GM23338 (cell line): ENCODE measurements around the gene DYNC2H1. TPM values are rescaled to one million over a fixed set of nuclear protein-coding genes. Genes with fewer than 3 reads are reported as not detected.

Source experiments
- ATAC-seq: fragments of 200-7000 bp; cut with Tn5 transposase; 3 replicates; pipeline ENCODE4 v1.9.1; 2020
- DNase-seq: peaks from one replicate; pipeline ENCODE4 v3.0.0-alpha.2; 2015; ENCODE audit warnings: low spot score
- H2AFZ ChIP-seq: fragments of 200-600 bp; sonication (generic); 2 replicates; pipeline ENCODE4 v1.8.0; 2016; ENCODE audit warnings: antibody characterized with exemption, mild to moderate bottlenecking, moderate library complexity
- H3F3A ChIP-seq: fragments of 200-600 bp; sonication (generic); replicated peaks from 2 replicates; pipeline ENCODE4 v1.8.0; 2017; ENCODE audit warnings: antibody characterized with exemption, mixed run types, low read depth
- H3K27ac ChIP-seq: fragments of 200-600 bp; sonication (generic); 2 replicates; pipeline ENCODE4 v1.6.1; 2016; ENCODE audit warnings: low read depth
- H3K27me3 ChIP-seq: fragments of 200-600 bp; sonication (generic); 2 replicates; pipeline ENCODE4 v1.8.0; 2016; ENCODE audit warnings: mild to moderate bottlenecking, mixed run types, moderate library complexity; ENCODE audit not compliant: insufficient read depth
- H3K36me3 ChIP-seq: fragments of 200-600 bp; sonication (generic); 2 replicates; pipeline ENCODE4 v1.8.0; 2016; ENCODE audit warnings: mild to moderate bottlenecking; ENCODE audit not compliant: insufficient read depth
- H3K4me1 ChIP-seq: fragments of 200-600 bp; sonication (generic); 2 replicates; pipeline ENCODE4 v1.8.0; 2016; ENCODE audit warnings: mild to moderate bottlenecking, moderate library complexity; ENCODE audit not compliant: insufficient read depth
- H3K4me2 ChIP-seq: fragments of 200-600 bp; sonication (generic); 2 replicates; pipeline ENCODE4 v1.7.1; 2017; ENCODE audit warnings: mixed run types
- H3K4me3 ChIP-seq: fragments of 200-600 bp; sonication (generic); 2 replicates; pipeline ENCODE4 v1.6.1; 2016; ENCODE audit warnings: mixed run types
- H3K79me2 ChIP-seq: fragments of 200-600 bp; sonication (generic); replicated peaks from 2 replicates; pipeline ENCODE4 v1.8.0; 2017; ENCODE audit warnings: mild to moderate bottlenecking; ENCODE audit not compliant: insufficient read depth
- H3K9me2 ChIP-seq: fragments of 200-600 bp; sonication (generic); 2 replicates; pipeline ENCODE4 v1.8.0; 2017; ENCODE audit not compliant: insufficient read depth
- H4K20me1 ChIP-seq: fragments of 200-600 bp; sonication (generic); replicated peaks from 2 replicates; pipeline ENCODE4 v1.8.0; 2017; ENCODE audit warnings: mild to moderate bottlenecking; ENCODE audit not compliant: insufficient read depth
- H3K27ac Mint-ChIP-seq: 2 replicates; pipeline ENCODE4 v1.8.0; 2020; ENCODE audit warnings: inconsistent platforms, mild to moderate bottlenecking, moderate library complexity, mixed read lengths
- H3K27me3 Mint-ChIP-seq: 3 replicates; pipeline ENCODE4 v1.8.0; 2022; ENCODE audit warnings: low read depth, mild to moderate bottlenecking, moderate library complexity, mixed read lengths, inconsistent platforms; ENCODE audit not compliant: insufficient read depth, poor library complexity
- H3K36me3 Mint-ChIP-seq: 3 replicates; pipeline ENCODE4 v1.8.0; 2021; ENCODE audit warnings: low read depth, mild to moderate bottlenecking, inconsistent platforms, moderate library complexity, mixed read lengths
- H3K4me1 Mint-ChIP-seq: 3 replicates; pipeline ENCODE4 v1.8.0; 2020; ENCODE audit warnings: mild to moderate bottlenecking, inconsistent platforms, mixed read lengths
- H3K4me3 Mint-ChIP-seq: 3 replicates; pipeline ENCODE4 v1.8.0; 2021; ENCODE audit warnings: moderate library complexity, mild to moderate bottlenecking, inconsistent platforms, mixed read lengths
- H3K9me3 Mint-ChIP-seq: 3 replicates; pipeline ENCODE4 v1.8.0; 2020; ENCODE audit warnings: moderate library complexity, mild to moderate bottlenecking, inconsistent platforms, mixed read lengths
- EZH2phosphoT487 ChIP-seq: fragments of 200-600 bp; sonication (generic); IDR thresholded peaks from one replicate; pipeline ENCODE4 v1.8.1; 2018; ENCODE audit warnings: antibody characterized with exemption; ENCODE audit not compliant: unreplicated experiment
- STAT1 ChIP-seq: IDR thresholded peaks from one replicate; pipeline ENCODE4 v1.6.1; 2016; ENCODE audit warnings: antibody characterized with exemption; ENCODE audit not compliant: unreplicated experiment
- polyA plus RNA-seq: library from polyadenylated mRNA; unstranded; fragments of >200 nt; fragmentation: Nextera tagmentation; extraction: Ambion mirVana; gene quantifications from 2 replicates; pipeline ENCODE4 v1.2.1, GENCODE V29; 2016
- total RNA-seq: library from RNA; depleted of rRNA; stranded (reverse); fragments of >200 nt; shearing (Covaris generic); gene quantifications from 2 replicates; pipeline ENCODE4 v1.2.3, GENCODE V29; 2014
- TF ChIP-seq, protein P1 (sequence below): fragments of 250-450 bp; sonication (Bioruptor Pico); IDR thresholded peaks from 2 replicates; pipeline ENCODE4 v1.5.0; 2020; ENCODE audit warnings: mild to moderate bottlenecking, moderate library complexity
- TF ChIP-seq, protein P2 (sequence below), 2 experiments: fragments of 200-600 bp in 1 of 2; sonication (generic) in 1 of 2; conservative IDR thresholded peaks; 2 replicates each; pipeline versions ENCODE4 v1.5.1 to v1.6.1; 2016 to 2017; ENCODE audit warnings: antibody characterized with exemption in 2 of 2, low read depth in 2 of 2, mild to moderate bottlenecking in 2 of 2, moderate library complexity in 1 of 2

Gene DYNC2H1
- total and polyA plus RNA-seq, 2 experiments from 2014 or later, result 19.3 to 22.5 TPM

DNA sequence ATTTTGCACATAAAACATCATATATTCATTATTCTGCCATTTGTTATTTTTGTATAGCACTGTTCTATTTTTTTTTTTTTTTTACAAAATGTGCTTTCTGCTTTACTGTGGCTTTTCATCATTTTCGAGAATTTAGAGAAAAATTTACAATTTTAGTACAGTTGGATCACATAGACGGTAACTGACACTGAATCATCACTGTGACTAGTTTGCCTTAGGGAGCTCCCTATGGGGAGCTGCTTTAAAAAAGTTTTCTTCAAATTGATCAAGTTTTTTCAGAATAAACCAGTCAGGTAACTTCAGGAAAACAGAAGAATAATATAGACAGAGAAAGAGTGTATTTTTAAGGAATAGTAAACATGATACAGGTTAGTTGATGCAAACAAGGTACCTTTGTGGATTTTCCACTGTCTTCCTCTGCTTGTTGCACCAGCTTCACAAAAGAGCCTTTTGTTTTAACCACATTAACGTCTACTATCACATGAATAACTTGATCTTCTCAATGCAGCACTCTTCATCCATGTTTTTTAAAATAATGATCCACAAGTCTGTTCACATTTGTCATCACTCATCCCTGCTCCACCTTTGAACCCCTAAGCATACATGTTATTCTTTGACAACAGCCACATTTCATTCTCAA is 327.0 kb downstream of the DYNC2H1 start:
- peak overlapping the region; percentile 1; the same call in 1 of the 2 replicates for H3K27ac Mint-ChIP-seq
- ATAC-seq, result no peak
- DNase-seq, result no peak

DNA sequence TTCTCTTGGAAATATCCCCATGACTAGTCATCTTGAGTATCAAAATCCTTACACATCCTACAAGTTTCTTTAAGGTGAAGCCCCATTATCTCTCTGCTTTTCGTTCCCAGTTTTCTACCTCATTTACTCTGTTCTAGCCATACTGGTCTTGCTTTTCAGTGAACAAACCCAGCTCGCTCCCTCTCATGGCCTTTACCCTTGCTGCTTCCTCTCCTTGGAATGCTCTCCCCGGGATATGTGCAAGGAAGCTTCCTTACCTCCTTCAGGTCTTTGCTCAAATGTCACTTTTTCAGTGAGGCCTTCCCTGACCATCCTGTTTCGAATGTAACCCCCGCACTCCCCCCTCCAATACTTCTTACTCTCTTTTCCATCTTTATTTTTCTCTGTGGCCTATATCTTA is 331.8 kb downstream of the DYNC2H1 start:
- no peaks in the 10 kb centered on the region for H3K27me3 Mint-ChIP-seq
- Histone ChIP-seq H3K27me3 (no peaks in the 10 kb centered on the region), H3K4me1 (no peaks in the 10 kb centered on the region), H3F3A (no peaks in the 10 kb centered on the region), H4K20me1 (no peaks in the 10 kb centered on the region), H3K79me2 (no peaks in the 10 kb centered on the region), H3K27ac (no peak overlapping the region), H2AFZ (no peak overlapping the region), H3K4me3 (no peak overlapping the region), H3K4me2 (no peak overlapping the region), H3K36me3 (no peaks in the 10 kb centered on the region), H3K9me2 (no peaks in the 10 kb centered on the region)
- TF ChIP-seq, protein P1, sequence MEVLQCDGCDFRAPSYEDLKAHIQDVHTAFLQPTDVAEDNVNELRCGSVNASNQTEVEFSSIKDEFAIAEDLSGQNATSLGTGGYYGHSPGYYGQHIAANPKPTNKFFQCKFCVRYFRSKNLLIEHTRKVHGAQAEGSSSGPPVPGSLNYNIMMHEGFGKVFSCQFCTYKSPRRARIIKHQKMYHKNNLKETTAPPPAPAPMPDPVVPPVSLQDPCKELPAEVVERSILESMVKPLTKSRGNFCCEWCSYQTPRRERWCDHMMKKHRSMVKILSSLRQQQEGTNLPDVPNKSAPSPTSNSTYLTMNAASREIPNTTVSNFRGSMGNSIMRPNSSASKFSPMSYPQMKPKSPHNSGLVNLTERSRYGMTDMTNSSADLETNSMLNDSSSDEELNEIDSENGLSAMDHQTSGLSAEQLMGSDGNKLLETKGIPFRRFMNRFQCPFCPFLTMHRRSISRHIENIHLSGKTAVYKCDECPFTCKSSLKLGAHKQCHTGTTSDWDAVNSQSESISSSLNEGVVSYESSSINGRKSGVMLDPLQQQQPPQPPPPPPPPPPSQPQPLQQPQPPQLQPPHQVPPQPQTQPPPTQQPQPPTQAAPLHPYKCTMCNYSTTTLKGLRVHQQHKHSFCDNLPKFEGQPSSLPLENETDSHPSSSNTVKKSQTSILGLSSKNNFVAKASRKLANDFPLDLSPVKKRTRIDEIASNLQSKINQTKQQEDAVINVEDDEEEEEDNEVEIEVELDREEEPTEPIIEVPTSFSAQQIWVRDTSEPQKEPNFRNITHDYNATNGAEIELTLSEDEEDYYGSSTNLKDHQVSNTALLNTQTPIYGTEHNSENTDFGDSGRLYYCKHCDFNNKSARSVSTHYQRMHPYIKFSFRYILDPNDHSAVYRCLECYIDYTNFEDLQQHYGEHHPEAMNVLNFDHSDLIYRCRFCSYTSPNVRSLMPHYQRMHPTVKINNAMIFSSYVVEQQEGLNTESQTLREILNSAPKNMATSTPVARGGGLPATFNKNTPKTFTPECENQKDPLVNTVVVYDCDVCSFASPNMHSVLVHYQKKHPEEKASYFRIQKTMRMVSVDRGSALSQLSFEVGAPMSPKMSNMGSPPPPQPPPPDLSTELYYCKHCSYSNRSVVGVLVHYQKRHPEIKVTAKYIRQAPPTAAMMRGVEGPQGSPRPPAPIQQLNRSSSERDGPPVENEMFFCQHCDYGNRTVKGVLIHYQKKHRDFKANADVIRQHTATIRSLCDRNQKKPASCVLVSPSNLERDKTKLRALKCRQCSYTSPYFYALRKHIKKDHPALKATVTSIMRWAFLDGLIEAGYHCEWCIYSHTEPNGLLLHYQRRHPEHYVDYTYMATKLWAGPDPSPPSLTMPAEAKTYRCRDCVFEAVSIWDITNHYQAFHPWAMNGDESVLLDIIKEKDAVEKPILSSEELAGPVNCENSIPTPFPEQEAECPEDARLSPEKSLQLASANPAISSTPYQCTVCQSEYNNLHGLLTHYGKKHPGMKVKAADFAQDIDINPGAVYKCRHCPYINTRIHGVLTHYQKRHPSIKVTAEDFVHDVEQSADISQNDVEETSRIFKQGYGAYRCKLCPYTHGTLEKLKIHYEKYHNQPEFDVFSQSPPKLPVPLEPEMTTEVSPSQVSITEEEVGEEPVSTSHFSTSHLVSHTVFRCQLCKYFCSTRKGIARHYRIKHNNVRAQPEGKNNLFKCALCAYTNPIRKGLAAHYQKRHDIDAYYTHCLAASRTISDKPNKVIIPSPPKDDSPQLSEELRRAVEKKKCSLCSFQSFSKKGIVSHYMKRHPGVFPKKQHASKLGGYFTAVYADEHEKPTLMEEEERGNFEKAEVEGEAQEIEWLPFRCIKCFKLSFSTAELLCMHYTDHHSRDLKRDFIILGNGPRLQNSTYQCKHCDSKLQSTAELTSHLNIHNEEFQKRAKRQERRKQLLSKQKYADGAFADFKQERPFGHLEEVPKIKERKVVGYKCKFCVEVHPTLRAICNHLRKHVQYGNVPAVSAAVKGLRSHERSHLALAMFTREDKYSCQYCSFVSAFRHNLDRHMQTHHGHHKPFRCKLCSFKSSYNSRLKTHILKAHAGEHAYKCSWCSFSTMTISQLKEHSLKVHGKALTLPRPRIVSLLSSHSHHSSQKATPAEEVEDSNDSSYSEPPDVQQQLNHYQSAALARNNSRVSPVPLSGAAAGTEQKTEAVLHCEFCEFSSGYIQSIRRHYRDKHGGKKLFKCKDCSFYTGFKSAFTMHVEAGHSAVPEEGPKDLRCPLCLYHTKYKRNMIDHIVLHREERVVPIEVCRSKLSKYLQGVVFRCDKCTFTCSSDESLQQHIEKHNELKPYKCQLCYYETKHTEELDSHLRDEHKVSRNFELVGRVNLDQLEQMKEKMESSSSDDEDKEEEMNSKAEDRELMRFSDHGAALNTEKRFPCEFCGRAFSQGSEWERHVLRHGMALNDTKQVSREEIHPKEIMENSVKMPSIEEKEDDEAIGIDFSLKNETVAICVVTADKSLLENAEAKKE, result no peak
- H3K27ac Mint-ChIP-seq, result peak overlapping the region; percentile 81
- DNase-seq (peak; percentile 39), ATAC-seq (peak; percentile 71)
- no peaks in the 10 kb centered on the region for H3K9me3 Mint-ChIP-seq
- H3K4me1 Mint-ChIP-seq, result peaks cover 11% of the 10 kb centered on the region
- no peak overlapping the region for H3K4me3 Mint-ChIP-seq
- H3K36me3 Mint-ChIP-seq, result no peaks in the 10 kb centered on the region

More for the DNA sequence above, 327.0 kb downstream of the DYNC2H1 start:
- Mint-ChIP-seq H3K4me3 (no peak overlapping the region), H3K9me3 (no peaks in the 10 kb centered on the region), H3K27me3 (no peaks in the 10 kb centered on the region), H3K4me1 (peaks cover 18% of the 10 kb centered on the region), H3K36me3 (no peaks in the 10 kb centered on the region)
- no peak for TF ChIP-seq STAT1
- TF ChIP-seq, protein P2, sequence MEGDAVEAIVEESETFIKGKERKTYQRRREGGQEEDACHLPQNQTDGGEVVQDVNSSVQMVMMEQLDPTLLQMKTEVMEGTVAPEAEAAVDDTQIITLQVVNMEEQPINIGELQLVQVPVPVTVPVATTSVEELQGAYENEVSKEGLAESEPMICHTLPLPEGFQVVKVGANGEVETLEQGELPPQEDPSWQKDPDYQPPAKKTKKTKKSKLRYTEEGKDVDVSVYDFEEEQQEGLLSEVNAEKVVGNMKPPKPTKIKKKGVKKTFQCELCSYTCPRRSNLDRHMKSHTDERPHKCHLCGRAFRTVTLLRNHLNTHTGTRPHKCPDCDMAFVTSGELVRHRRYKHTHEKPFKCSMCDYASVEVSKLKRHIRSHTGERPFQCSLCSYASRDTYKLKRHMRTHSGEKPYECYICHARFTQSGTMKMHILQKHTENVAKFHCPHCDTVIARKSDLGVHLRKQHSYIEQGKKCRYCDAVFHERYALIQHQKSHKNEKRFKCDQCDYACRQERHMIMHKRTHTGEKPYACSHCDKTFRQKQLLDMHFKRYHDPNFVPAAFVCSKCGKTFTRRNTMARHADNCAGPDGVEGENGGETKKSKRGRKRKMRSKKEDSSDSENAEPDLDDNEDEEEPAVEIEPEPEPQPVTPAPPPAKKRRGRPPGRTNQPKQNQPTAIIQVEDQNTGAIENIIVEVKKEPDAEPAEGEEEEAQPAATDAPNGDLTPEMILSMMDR (conservative IDR thresholded peaks at IDR 0.05; ENCODE audit: low read depth in 2 of 2), result no peak
- TF ChIP-seq EZH2phosphoT487, result no peak
- H3K79me2 ChIP-seq, result no peaks in the 10 kb centered on the region
- H3K36me3 ChIP-seq, result no peaks in the 10 kb centered on the region
- H3K4me3 ChIP-seq, result no peak overlapping the region
- H4K20me1 ChIP-seq, result no peaks in the 10 kb centered on the region
- H3K27me3 ChIP-seq, result no peaks in the 10 kb centered on the region
- no peaks in the 10 kb centered on the region for H3F3A ChIP-seq
- no peaks in the 10 kb centered on the region for H3K4me1 ChIP-seq
- 0 out of 2 replicates have a peak, but pooled peaks cover 3% of the 10 kb centered on the region for H3K9me2 ChIP-seq
- no peak overlapping the region for H2AFZ ChIP-seq
- H3K4me2 ChIP-seq, result no peak overlapping the region
- H3K27ac ChIP-seq, result no peak overlapping the region
